ENCODE data around the gene CDC20B.

CDC20B gene

DNA sequence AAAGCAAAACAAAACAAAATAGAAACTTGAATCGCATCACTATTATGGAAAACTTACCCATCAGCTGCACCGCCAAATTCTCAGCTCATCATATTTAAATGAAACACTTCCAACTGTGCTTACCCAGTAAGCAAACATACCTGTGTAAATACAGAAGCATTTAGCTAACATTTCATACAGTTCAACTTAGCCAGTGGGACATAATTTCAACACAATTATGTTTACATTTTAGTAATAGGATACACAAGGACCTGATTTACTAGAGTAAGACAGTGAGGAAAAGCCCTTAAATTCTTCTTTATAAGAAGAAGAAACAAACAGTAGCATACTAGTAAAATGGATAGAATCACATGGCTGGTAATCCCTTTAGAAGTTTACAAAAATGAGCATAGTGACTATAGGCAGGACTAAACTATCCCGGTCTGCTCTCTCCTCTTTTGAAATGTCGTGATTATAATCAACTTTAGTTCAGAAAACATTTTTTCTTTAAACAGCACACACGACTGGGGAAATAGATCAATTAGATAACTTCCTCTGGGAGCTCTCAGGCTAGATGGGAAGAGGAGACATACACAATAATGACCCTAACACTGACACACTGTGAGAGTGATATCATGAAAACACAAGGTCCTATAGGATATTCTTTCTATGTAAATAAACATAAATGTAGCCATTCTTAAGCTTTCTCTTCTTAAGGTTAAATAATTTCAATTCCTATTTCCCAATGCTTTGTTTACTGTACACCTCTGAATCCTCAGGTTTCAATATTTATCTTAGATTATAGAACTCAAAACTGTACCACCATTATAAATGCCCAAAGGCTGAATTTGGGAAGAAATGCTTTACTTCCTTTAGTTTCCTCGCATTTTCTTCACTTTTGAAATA, 15.9 kb upstream of the CDC20B start:
- H3K4me3 ChIP-seq (ENCODE audit: low read depth, low read length), result no peak overlapping the region
- TF ChIP-seq, protein P1, sequence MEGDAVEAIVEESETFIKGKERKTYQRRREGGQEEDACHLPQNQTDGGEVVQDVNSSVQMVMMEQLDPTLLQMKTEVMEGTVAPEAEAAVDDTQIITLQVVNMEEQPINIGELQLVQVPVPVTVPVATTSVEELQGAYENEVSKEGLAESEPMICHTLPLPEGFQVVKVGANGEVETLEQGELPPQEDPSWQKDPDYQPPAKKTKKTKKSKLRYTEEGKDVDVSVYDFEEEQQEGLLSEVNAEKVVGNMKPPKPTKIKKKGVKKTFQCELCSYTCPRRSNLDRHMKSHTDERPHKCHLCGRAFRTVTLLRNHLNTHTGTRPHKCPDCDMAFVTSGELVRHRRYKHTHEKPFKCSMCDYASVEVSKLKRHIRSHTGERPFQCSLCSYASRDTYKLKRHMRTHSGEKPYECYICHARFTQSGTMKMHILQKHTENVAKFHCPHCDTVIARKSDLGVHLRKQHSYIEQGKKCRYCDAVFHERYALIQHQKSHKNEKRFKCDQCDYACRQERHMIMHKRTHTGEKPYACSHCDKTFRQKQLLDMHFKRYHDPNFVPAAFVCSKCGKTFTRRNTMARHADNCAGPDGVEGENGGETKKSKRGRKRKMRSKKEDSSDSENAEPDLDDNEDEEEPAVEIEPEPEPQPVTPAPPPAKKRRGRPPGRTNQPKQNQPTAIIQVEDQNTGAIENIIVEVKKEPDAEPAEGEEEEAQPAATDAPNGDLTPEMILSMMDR (IDR thresholded peaks at IDR 0.05), result no peak
- peak overlapping the region; percentile 1 for H3K4me2 ChIP-seq (ENCODE audit: low read length)
- H3K4me1 ChIP-seq, result peaks cover 2% of the 10 kb centered on the region
- peak overlapping the region; percentile 16 for H2AFZ ChIP-seq
- H3K27ac ChIP-seq, result peak overlapping the region; percentile 3
- H3K36me3 ChIP-seq (ENCODE audit: control insufficient read depth, insufficient read depth, low read length), result no peaks in the 10 kb centered on the region
- no peaks in the 10 kb centered on the region for H3K27me3 ChIP-seq (ENCODE audit: control insufficient read depth, insufficient read depth, low read length)
- no peaks in the 10 kb centered on the region for H3K79me2 ChIP-seq
- no peaks in the 10 kb centered on the region for H3K9me3 ChIP-seq (ENCODE audit: control insufficient read depth, low read length)
- H3K9ac ChIP-seq, result no peak overlapping the region

- H3K27me3 ChIP-seq (ENCODE audit: control insufficient read depth, insufficient read depth, low read length), result no peaks in the 10 kb centered on the region
- TF ChIP-seq, protein P1 (IDR thresholded peaks at IDR 0.05), result peak; percentile 57
- peaks cover 2% of the 10 kb centered on the region for H3K4me1 ChIP-seq
- H3K9me3 ChIP-seq (ENCODE audit: control insufficient read depth, low read length), result no peaks in the 10 kb centered on the region
- no peaks in the 10 kb centered on the region for H3K79me2 ChIP-seq
- H3K4me2 ChIP-seq (ENCODE audit: low read length), result no peak overlapping the region
- H3K27ac ChIP-seq, result no peak overlapping the region
- H2AFZ ChIP-seq, result no peak overlapping the region
- peak overlapping the region; percentile 1 for H3K4me3 ChIP-seq (ENCODE audit: low read depth, low read length)
- no peaks in the 10 kb centered on the region for H3K36me3 ChIP-seq (ENCODE audit: control insufficient read depth, insufficient read depth, low read length)
- no peak overlapping the region for H3K9ac ChIP-seq
Measured at GRCh38 chr5:55187370-55187769, 14.4 kb upstream of the CDC20B start.

DNA sequence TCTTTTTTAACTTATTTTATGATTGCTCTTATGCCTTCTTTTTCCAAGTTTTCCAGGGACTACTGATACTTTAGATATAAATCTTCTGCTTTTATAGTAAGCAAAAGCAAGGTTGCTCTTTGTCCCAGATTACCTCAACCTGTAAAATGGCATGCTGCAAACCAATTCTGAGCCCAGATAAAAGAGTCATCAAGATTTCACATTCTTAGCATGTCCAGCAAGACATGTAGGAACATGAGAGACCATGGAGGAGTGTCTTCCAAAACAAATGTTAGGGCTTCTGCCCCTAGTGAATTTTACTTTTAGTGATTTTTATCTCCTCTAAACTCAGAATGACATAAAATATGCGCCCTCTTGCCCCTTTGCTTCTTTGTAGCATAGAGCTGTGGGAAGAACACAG, 7.0 kb upstream of the CDC20B start:
- H3K4me3 ChIP-seq (ENCODE audit: low read depth, low read length), result no peak overlapping the region
- H3K9me3 ChIP-seq (ENCODE audit: control insufficient read depth, low read length), result no peaks in the 10 kb centered on the region
- TF ChIP-seq, protein P1 (IDR thresholded peaks at IDR 0.05), result no peak
- no peak overlapping the region for H3K9ac ChIP-seq
- H3K27ac ChIP-seq, result no peak overlapping the region
- no peaks in the 10 kb centered on the region for H3K79me2 ChIP-seq
- no peak overlapping the region for H3K4me2 ChIP-seq (ENCODE audit: low read length)
- no peaks in the 10 kb centered on the region for H3K27me3 ChIP-seq (ENCODE audit: control insufficient read depth, insufficient read depth, low read length)
- H3K4me1 ChIP-seq, result no peaks in the 10 kb centered on the region
- no peak overlapping the region for H2AFZ ChIP-seq
- H3K36me3 ChIP-seq (ENCODE audit: control insufficient read depth, insufficient read depth, low read length), result no peaks in the 10 kb centered on the region

- H3K4me1 ChIP-seq, result peaks cover 3% of the 10 kb centered on the region
- no peak overlapping the region for H3K9ac ChIP-seq
- no peak overlapping the region for H3K27ac ChIP-seq
- no peaks in the 10 kb centered on the region for H3K79me2 ChIP-seq
- H3K4me2 ChIP-seq (ENCODE audit: low read length), result no peak overlapping the region
- H2AFZ ChIP-seq, result peak overlapping the region; percentile 69
- no peaks in the 10 kb centered on the region for H3K9me3 ChIP-seq (ENCODE audit: control insufficient read depth, low read length)
- no peak overlapping the region for H3K4me3 ChIP-seq (ENCODE audit: low read depth, low read length)
- no peaks in the 10 kb centered on the region for H3K36me3 ChIP-seq (ENCODE audit: control insufficient read depth, insufficient read depth, low read length)
- TF ChIP-seq, protein P1 (IDR thresholded peaks at IDR 0.05), result no peak
- no peaks in the 10 kb centered on the region for H3K27me3 ChIP-seq (ENCODE audit: control insufficient read depth, insufficient read depth, low read length)
Measured at GRCh38 chr5:55177078-55177477, 4.1 kb upstream of the CDC20B start.

All from parathyroid adenoma (tissue), 2 donors.